ENCODE results near the gene ABCC5.

The ABCC5 gene

GRCh38 chr3:183924543-183924942 is 93.1 kb downstream of the ABCC5 start:
- TF ChIP-seq YY1 (IDR thresholded peaks at IDR 0.05; ENCODE audit: insufficient read depth, insufficient read length) = no peak
- no peak for TF ChIP-seq SUZ12 (IDR thresholded peaks at IDR 0.05; ENCODE audit: extremely low read depth, insufficient read depth, insufficient read length)
- TF ChIP-seq ZNF274 (IDR thresholded peaks at IDR 0.05; ENCODE audit: low read depth, low read length) = no peak
- no peaks in the 10 kb centered on the region for H3K9me3 ChIP-seq (ENCODE audit: insufficient read depth, low read length)
- H3K9ac ChIP-seq (ENCODE audit: insufficient read length, low read depth) = no peak overlapping the region
- H3K27me3 ChIP-seq (ENCODE audit: insufficient read depth, insufficient read length) = no peaks in the 10 kb centered on the region
- peaks cover 68% of the 10 kb centered on the region for H3K36me3 ChIP-seq (ENCODE audit: insufficient read depth, insufficient read length, low read length)
- H3K4me1 ChIP-seq (ENCODE audit: insufficient read depth, insufficient read length) = no peaks in the 10 kb centered on the region
- no peak overlapping the region for H3K4me3 ChIP-seq (ENCODE audit: insufficient read length, low read depth)
- DNase-seq (ENCODE audit: low read depth, low spot score) = no peak

- H3K36me3 ChIP-seq (ENCODE audit: insufficient read depth, insufficient read length, low read length) = peaks cover 57% of the 10 kb centered on the region
- no peak for TF ChIP-seq YY1 (IDR thresholded peaks at IDR 0.05; ENCODE audit: insufficient read depth, insufficient read length)
- no peak for TF ChIP-seq SUZ12 (IDR thresholded peaks at IDR 0.05; ENCODE audit: extremely low read depth, insufficient read depth, insufficient read length)
- no peak for TF ChIP-seq ZNF274 (IDR thresholded peaks at IDR 0.05; ENCODE audit: low read depth, low read length)
- DNase-seq (ENCODE audit: low read depth, low spot score) = no peak
- H3K9me3 ChIP-seq (ENCODE audit: insufficient read depth, low read length) = no peaks in the 10 kb centered on the region
- no peaks in the 10 kb centered on the region for H3K4me1 ChIP-seq (ENCODE audit: insufficient read depth, insufficient read length)
- no peak overlapping the region for H3K9ac ChIP-seq (ENCODE audit: insufficient read length, low read depth)
- H3K27me3 ChIP-seq (ENCODE audit: insufficient read depth, insufficient read length) = no peaks in the 10 kb centered on the region
- no peak overlapping the region for H3K4me3 ChIP-seq (ENCODE audit: insufficient read length, low read depth)
These were observed 95.3 kb downstream of the ABCC5 start for GRCh38 chr3:183922421-183922820.

- Histone ChIP-seq H3K9ac (ENCODE audit: insufficient read length, low read depth) (no peak overlapping the region), H3K36me3 (ENCODE audit: insufficient read depth, insufficient read length, low read length) (peaks cover 52% of the 10 kb centered on the region), H3K27me3 (ENCODE audit: insufficient read depth, insufficient read length) (no peaks in the 10 kb centered on the region), H3K4me1 (ENCODE audit: insufficient read depth, insufficient read length) (no peaks in the 10 kb centered on the region), H3K4me3 (ENCODE audit: insufficient read length, low read depth) (no peak overlapping the region), H3K9me3 (ENCODE audit: insufficient read depth, low read length) (no peaks in the 10 kb centered on the region)
- TF ChIP-seq ZNF274 (IDR thresholded peaks at IDR 0.05; ENCODE audit: low read depth, low read length) (no peak), SUZ12 (IDR thresholded peaks at IDR 0.05; ENCODE audit: extremely low read depth, insufficient read depth, insufficient read length) (no peak)
- DNase-seq (ENCODE audit: low read depth, low spot score) = no peak
These were observed 96.6 kb downstream of the ABCC5 start for GRCh38 chr3:183921096-183921495.

DNA sequence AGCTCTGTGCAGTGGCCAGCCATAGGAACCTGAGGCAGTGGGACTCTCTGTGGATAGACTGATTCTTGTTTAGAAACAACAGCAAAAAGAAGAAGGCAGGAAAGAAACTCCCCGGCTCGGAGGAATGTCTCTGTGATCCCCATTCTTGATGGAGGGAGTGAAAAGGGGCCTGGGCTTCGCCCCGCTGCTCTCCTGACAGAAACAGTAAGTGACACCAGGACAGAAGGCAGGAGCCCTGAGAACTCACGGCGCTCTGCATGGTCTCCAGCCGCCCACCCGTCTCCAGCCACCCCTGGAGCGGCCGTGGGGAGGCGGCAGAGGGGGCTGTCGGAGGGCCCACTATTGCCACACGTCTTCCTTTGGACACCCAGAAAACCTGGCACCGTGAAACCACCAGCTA is 97.3 kb downstream of the ABCC5 start:
- Histone ChIP-seq H3K9me3 (ENCODE audit: insufficient read depth, low read length) (no peaks in the 10 kb centered on the region), H3K4me3 (ENCODE audit: insufficient read length, low read depth) (no peak overlapping the region), H3K36me3 (ENCODE audit: insufficient read depth, insufficient read length, low read length) (peaks cover 48% of the 10 kb centered on the region), H3K9ac (ENCODE audit: insufficient read length, low read depth) (no peak overlapping the region), H3K4me1 (ENCODE audit: insufficient read depth, insufficient read length) (no peaks in the 10 kb centered on the region), H3K27me3 (ENCODE audit: insufficient read depth, insufficient read length) (no peaks in the 10 kb centered on the region)
- no peak for DNase-seq (ENCODE audit: low read depth, low spot score)
- TF ChIP-seq YY1 (IDR thresholded peaks at IDR 0.05; ENCODE audit: insufficient read depth, insufficient read length) (no peak), SUZ12 (IDR thresholded peaks at IDR 0.05; ENCODE audit: extremely low read depth, insufficient read depth, insufficient read length) (no peak), ZNF274 (IDR thresholded peaks at IDR 0.05; ENCODE audit: low read depth, low read length) (no peak)

DNA sequence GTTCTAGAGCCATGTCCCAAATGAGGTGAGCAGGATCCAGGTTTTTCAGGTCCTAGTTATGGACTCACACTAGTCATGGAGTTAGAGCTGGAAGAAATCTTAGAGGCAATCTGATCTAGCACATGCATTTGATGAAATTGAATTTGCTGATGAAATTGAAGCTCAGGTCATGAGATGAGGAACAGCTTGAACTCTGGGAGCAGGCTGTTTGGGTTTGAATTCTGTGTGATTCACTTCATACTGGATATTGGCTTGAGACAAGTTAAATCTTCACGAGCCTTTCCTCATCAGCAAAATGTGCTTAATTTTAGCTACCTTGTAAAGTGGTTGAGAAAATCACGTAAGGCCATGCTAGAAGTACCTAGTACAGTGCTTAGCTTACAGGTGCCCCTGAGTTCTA is 99.5 kb downstream of the ABCC5 start:
- DNase-seq (ENCODE audit: low read depth, low spot score) = no peak

DNA sequence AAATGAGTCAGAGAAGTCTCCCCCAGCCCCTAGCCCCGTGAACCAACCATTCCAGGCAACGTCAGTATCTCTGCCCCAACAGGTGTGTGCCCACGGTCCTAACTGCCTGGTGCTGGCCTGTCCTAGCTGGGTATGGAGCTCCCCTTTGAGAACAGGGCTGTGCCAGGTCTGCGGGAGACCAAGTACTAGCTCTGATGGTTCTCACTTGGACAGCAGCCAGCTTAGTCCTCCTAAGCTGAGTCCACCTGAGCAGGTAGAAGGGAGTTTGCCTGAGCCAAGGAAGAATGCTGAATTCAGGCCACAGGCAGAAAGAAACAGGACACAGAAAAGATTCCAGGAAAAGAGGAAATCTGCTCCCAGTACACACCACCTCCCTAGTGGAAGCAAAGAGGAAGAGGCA is 99.9 kb downstream of the ABCC5 start:
- TF ChIP-seq ZNF274 (IDR thresholded peaks at IDR 0.05; ENCODE audit: low read depth, low read length) (no peak), YY1 (IDR thresholded peaks at IDR 0.05; ENCODE audit: insufficient read depth, insufficient read length) (no peak), SUZ12 (IDR thresholded peaks at IDR 0.05; ENCODE audit: extremely low read depth, insufficient read depth, insufficient read length) (no peak)
- H3K27me3 ChIP-seq (ENCODE audit: insufficient read depth, insufficient read length) = no peaks in the 10 kb centered on the region
- no peak for DNase-seq (ENCODE audit: low read depth, low spot score)
- H3K9me3 ChIP-seq (ENCODE audit: insufficient read depth, low read length) = no peaks in the 10 kb centered on the region
- peaks cover 25% of the 10 kb centered on the region for H3K36me3 ChIP-seq (ENCODE audit: insufficient read depth, insufficient read length, low read length)
- H3K9ac ChIP-seq (ENCODE audit: insufficient read length, low read depth) = no peak overlapping the region
- no peak overlapping the region for H3K4me3 ChIP-seq (ENCODE audit: insufficient read length, low read depth)
- H3K4me1 ChIP-seq (ENCODE audit: insufficient read depth, insufficient read length) = peaks cover 4% of the 10 kb centered on the region

More for the DNA sequence above, 99.5 kb downstream of the ABCC5 start:
- Histone ChIP-seq H3K4me1 (ENCODE audit: insufficient read depth, insufficient read length) (peaks cover 4% of the 10 kb centered on the region), H3K4me3 (ENCODE audit: insufficient read length, low read depth) (no peak overlapping the region), H3K27me3 (ENCODE audit: insufficient read depth, insufficient read length) (no peaks in the 10 kb centered on the region), H3K36me3 (ENCODE audit: insufficient read depth, insufficient read length, low read length) (peaks cover 29% of the 10 kb centered on the region), H3K9me3 (ENCODE audit: insufficient read depth, low read length) (no peaks in the 10 kb centered on the region), H3K9ac (ENCODE audit: insufficient read length, low read depth) (no peak overlapping the region)
- TF ChIP-seq ZNF274 (IDR thresholded peaks at IDR 0.05; ENCODE audit: low read depth, low read length) (no peak), YY1 (IDR thresholded peaks at IDR 0.05; ENCODE audit: insufficient read depth, insufficient read length) (no peak), SUZ12 (IDR thresholded peaks at IDR 0.05; ENCODE audit: extremely low read depth, insufficient read depth, insufficient read length) (no peak)

- no peaks in the 10 kb centered on the region for H3K9me3 ChIP-seq (ENCODE audit: insufficient read depth, low read length)
- H3K4me3 ChIP-seq (ENCODE audit: insufficient read length, low read depth) = no peak overlapping the region
- H3K27me3 ChIP-seq (ENCODE audit: insufficient read depth, insufficient read length) = no peaks in the 10 kb centered on the region
- TF ChIP-seq SUZ12 (IDR thresholded peaks at IDR 0.05; ENCODE audit: extremely low read depth, insufficient read depth, insufficient read length) = no peak
- TF ChIP-seq YY1 (IDR thresholded peaks at IDR 0.05; ENCODE audit: insufficient read depth, insufficient read length) = no peak
- TF ChIP-seq ZNF274 (IDR thresholded peaks at IDR 0.05; ENCODE audit: low read depth, low read length) = no peak
- peaks cover 4% of the 10 kb centered on the region for H3K36me3 ChIP-seq (ENCODE audit: insufficient read depth, insufficient read length, low read length)
- H3K4me1 ChIP-seq (ENCODE audit: insufficient read depth, insufficient read length) = peaks cover 4% of the 10 kb centered on the region
- H3K9ac ChIP-seq (ENCODE audit: insufficient read length, low read depth) = no peak overlapping the region
- no peak for DNase-seq (ENCODE audit: low read depth, low spot score)
These were observed 102.8 kb downstream of the ABCC5 start for GRCh38 chr3:183914856-183915255.

DNA sequence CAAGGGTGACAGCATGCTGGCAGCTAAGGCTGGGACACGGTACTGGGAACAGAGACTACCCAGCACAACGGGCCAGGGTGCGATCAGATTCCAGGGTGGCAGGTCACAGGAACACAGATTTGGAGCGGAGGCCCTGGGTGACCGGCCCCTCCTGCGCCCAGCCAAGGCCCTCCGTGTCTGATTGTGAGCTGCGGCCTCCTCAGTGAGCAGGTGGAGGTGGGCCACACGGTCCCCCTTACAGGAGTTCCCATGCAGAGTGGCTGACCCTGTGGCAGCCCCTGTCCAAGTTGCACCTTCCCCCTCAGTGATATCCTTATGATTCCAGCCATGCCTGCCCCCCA is 104.1 kb downstream of the ABCC5 start:
- no peak for DNase-seq (ENCODE audit: low read depth, low spot score)
- Histone ChIP-seq H3K36me3 (ENCODE audit: insufficient read depth, insufficient read length, low read length) (no peaks in the 10 kb centered on the region), H3K9me3 (ENCODE audit: insufficient read depth, low read length) (no peaks in the 10 kb centered on the region), H3K4me1 (ENCODE audit: insufficient read depth, insufficient read length) (peaks cover 4% of the 10 kb centered on the region), H3K9ac (ENCODE audit: insufficient read length, low read depth) (no peak overlapping the region), H3K27me3 (ENCODE audit: insufficient read depth, insufficient read length) (no peaks in the 10 kb centered on the region), H3K4me3 (ENCODE audit: insufficient read length, low read depth) (no peak overlapping the region)
- TF ChIP-seq ZNF274 (IDR thresholded peaks at IDR 0.05; ENCODE audit: low read depth, low read length) (no peak), SUZ12 (IDR thresholded peaks at IDR 0.05; ENCODE audit: extremely low read depth, insufficient read depth, insufficient read length) (no peak), YY1 (IDR thresholded peaks at IDR 0.05; ENCODE audit: insufficient read depth, insufficient read length) (no peak)

Measured in NT2/D1 (cell line).